Activated CD8-positive, alpha-beta memory T cell treated with anti-CD3 and anti-CD28 coated beads for 48 hours (primary cell): ENCODE results near the gene OAS3.
"Not testable (repeated sequence)": the region's sequence is repeated elsewhere in the genome, so short reads cannot be mapped to it uniquely, and the experiment has no call there.

Experiments
- DNase-seq, 3 experiments: peaks; one replicate each; pipeline ENCODE4 v3.0.0-alpha.2; 2020; ENCODE audit warnings: low read depth in 2 of 3, low spot score in 2 of 3

OAS3 gene

DNA sequence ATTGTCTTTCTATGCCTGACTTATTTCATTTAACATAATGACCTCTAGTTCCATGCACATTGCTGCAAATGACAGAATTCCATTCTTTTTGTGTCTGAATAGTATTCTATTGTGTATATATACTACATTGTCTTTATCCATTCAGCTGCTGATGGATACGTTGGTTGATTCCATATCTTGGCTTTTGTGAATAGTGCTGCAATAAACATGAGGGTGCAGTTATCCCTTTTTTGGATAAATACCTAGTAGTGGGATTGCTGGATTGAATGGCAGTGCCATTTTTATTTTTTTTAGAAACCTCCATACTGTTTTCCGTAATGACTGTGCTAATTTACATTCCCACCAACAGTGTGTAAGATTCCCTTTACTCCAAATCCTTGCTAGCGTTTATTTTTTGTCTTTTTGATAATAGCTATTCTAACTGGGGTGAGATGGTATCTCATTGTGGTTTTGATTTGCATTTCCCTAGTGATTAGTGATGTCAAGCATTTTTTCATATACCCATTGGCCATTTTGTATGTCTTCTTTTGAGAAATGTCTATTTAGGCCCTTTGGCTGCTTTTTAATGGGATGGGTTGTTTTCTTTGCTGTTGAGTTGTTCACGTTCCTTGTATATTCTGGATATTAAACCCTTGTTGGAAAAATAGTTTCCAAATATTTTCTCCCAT lies 42.4 kb downstream of the OAS3 start:
- DNase-seq = no peak

DNA sequence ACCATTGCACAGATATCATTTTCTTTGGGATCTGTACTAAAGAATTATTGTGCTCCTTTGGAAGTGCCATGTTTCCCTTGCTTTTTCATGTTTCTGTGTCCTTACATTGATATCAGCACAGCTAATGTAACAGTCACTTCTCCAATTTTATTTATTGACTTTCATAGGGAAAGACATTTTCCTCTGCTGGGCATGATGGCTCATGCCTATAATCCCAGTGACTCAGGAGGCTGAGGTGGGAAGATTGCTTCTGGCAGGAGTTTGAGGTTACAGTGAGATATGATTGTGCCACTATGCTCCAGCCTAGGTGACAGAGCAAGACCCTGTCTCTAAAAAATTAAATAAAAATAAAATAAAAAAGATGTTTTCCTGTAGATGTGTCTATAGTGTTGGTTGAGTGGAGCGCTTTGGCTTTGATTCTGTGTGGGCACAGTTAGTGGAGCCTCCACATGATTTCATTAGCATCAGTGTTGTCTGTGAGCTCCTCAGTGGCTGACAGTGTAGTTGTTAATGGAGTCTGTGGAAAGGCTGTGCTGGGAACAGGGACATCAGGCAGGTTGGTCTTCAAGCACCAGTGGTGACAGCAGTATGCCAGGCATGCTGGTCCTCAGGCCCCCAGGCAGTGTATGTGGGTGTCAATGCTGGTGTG lies 47.5 kb downstream of the OAS3 start:
- DNase-seq = no peak

DNA sequence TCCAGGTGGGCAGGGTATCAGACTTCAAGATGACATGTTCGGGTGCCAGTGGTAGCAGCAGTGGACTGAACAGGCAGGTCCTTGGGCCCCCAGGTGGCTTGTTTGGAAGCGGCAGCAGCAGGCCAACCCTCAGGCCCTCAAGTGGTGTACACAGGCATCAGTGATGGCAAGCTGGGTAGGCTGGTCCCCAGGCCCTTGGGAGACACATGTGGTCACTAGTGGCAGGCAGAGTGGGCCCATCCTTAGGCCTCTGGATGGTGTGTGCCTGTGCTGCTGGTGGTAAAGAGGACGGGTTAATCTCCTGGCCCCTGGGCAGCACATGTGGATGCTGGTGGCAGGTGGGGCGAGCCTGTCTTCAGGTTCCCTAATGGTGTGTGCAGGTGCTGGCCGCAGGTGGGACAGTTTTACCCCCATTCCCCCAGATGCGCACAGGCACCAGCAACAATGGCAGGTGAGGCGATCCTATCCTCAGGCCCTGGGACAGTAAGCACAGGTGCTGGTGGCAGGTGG lies 48.1 kb downstream of the OAS3 start:
- DNase-seq = no peak

DNA sequence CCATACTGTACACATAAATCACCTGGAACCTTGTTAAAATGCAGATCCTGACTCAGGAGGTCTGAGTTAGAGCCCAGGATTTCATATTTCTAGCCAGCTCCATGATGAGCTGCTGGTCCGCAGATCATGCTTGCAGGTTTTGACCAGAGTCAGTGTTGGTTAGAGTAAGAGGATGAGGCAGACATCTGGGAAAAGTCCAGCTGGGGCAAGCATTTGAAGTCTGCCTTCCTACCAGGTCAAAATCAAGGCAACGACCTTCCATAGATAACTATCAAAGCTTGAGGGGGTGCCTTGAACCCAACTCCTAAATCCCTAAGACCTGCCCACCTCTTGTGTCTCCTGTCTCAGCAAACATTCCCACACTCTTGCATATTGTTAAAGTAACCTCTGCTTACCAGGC lies 49.3 kb downstream of the OAS3 start:
- no peak for DNase-seq

DNA sequence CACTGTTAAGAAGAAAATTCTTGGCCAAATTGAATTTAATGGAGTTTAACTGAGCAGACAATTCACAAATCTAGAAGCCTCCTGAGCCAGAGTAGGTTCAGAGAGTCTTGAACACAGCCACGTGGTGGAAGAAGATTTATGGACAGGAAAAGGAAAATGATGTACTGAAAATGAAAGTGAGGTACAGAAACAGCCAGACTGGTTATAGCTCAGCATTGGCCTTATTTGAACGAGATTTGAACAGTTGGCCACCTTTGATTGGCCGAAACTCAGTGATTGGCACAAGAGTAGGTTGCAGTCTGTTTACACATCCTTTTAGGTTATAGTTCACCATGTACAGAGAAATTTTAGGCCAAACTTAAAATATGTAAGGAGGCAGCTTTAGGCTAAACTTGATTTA lies 50.0 kb downstream of the OAS3 start:
- DNase-seq = no peak

DNA sequence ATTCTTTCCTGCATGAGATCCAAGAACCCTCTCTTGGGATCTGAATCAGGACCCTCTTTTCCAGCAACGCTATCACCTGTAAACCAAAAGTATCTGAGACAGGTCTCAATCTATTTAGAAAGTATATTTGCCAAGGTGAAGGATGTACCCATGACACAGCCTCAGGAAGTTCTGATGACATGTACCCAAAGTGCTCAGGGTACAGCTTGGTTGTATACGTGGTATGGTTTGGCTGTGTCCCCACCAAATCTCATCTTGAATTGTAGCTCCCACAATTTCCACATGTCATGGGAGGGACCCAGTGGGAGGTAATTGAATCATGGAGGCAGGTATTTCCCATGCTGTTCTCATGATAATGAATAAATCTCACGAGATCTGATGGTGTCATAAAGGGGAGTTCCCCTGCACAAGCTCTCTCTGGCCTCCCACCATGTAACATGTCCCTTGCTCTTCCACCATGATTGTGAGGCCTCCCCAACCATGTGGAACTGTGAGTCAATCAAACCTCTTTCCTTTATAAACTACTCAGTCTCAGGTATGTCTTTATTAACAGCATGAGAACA lies 50.6 kb downstream of the OAS3 start:
- DNase-seq = not testable (repeated sequence)

DNA sequence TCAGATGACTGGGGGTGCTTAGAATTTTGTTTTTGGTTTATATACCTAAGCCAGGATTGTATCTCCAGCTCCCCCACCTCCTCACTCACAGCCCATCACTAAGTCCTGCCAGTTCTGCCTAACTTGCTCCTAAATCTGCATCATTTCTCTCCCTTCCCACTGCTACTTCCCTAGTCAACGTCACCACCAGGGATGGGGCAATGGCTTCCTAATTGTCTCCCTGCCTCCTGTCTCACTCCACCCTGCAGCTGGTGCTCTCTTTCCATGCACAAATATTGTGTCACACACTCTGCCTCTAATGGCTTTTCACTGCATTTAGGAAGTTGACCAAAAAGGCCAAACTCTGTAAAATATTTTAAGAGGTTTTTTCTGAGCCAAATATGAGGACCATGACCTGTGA lies 51.5 kb downstream of the OAS3 start:
- no peak for DNase-seq

DNA sequence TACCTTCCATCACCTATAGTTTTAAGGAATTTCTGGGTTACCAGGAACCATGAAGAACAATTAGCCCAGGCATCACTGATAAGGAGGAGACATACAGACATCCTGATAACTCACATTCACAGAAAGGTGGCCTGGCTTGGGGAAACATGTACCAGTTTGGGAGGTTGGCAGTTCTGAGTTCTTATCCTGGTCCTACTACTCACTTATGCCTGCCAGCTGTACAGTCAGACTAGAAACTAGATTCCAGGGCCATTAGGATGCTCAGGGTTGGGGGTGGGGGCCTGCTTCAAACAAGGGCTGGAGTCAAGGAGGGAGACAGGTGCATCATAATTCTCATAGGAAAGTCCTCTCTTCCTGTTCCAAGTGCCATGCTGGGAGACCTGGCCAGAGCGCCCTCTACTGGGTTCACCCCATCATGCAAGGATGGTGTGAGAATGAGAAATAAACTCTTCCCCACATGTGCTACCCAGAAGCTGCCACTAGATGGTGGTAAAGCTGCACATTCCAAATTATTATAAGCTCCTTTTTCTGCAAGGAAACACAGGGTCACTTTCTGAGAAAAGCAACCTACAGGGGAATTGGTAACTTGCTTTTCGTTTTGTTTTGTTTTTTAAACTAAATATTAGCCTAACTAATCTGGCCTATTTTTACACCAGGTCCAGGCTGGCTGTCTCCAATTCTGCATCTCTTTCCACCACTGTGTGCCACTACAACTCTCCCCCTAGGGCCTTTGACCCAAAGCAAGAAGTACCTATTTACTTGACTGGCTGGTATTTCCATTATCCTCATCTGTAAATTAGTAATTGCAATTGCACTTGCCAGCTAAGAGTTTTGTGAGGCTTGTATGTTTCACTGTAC lies 54.5 kb downstream of the OAS3 start:
- peak; percentile 15 to 31 (median 28) for DNase-seq

DNA sequence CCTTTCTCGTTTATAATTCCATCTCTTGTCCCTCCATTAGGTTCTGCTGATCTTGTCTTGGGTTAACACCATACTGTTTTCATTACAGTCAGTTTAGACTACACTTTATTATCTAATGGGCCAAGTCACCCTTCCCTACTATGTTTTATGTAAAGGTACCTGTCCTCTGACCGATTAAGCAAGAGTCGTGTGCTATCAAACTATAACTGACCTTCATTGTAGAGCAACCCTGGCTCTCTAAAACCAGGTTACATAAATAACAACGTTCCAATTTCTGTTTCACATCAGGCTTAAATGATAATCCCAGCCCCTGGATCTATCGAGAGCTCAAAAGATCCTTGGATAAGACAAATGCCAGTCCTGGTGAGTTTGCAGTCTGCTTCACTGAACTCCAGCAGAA lies 56.7 kb downstream of the OAS3 start:
- no peak for DNase-seq

DNA sequence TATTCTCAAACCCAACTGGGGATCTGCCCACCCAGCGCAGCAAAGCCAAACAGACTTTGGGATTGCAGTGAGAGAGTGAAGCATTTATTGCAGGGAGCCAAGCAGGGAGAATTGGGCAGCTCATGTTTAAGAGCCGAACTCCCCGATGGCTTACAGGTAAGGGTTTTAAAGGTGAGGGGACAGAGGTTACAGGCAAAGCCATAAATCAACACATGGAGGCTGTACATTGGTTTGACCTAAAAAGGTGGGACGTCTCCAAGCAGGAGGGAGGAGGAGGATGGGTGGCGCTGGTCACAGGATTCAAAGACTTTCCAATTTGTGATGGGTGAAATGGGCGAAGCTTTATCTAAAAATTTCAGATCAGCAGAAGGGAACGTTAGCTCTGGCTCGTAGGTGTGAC lies 58.2 kb downstream of the OAS3 start:
- DNase-seq = no peak

DNA sequence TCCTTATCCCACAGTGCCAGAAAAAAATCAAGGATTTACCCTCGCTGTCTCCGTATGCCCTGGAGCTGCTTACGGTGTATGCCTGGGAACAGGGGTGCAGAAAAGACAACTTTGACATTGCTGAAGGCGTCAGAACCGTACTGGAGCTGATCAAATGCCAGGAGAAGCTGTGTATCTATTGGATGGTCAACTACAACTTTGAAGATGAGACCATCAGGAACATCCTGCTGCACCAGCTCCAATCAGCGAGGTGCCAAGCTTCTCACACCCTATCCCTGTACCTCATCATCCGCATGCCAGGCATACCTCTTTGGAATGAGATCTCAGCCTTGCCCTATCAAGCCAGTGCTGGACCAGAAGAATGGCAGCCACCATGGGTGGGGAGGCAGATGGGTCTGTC lies 59.2 kb downstream of the OAS3 start:
- DNase-seq = no peak

DNA sequence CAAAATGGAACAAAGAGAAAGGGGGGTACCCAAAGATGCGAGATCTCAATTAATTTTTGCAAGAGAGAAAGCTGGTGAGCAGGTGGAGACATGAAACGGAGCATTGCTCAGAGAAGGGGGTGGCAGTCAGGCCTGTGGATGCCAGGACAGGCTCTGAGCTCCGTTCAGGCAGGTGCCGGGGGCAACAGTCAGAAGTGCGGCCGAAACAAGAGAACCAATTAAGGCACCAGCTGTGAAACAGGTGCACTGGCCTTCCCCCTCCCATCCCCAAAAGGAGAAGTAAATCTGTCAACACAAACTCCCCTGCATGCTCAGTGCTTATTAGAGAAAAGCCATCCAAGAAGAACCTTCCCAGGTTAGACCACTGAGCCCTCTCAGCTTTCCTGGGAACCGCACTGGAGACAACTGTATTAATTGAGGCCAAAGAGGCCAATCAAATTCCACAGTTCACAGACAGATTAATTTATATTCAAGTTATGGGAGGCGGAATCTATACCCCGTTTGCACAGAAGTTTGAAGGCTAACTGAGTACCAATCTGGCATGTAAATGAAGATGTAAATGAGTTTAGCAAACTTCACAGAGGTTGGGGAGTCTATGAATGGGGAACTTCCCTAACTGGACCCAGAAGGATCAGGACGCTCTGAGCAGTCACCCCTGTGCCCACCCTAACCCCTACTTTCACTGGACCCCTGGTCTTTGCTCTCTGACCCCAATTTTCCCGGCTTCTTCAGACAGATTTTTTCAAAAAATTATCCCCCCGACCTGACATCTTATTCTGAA lies 60.9 kb downstream of the OAS3 start:
- DNase-seq = no peak

DNA sequence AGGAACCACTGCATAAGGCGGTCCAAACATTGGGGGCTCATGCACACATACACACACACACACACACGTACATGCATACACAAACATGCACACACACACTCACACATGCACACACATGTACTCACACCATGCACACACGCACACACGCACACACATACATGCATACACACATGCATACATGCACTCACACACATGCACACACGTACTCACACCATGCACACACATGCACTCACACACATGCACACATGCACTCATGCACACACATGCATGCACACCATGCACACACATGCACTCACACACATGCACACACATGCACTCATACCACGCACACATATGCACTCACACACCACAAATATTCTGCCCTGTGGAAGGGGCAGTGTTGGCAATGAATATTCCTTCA lies 62.2 kb downstream of the OAS3 start:
- DNase-seq = no peak

DNA sequence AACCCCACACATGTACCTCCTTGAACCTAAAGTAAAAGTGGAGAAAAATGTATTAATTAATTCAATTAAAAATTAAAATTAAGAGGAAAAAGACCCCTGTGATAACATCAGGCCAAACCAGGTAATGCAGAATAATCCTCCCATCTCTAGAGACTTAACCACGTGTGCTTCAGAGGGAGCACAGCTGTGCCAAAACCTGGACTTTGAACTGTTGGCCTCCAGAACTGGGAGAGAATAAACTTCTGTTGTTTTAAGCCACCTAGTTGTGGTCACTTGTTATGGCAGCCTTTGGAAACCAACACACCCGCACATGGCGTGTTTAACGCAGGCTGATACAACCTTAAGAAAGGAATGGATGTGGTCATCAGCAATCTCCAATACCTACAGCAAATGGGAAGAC lies 63.9 kb downstream of the OAS3 start:
- DNase-seq = no peak

DNA sequence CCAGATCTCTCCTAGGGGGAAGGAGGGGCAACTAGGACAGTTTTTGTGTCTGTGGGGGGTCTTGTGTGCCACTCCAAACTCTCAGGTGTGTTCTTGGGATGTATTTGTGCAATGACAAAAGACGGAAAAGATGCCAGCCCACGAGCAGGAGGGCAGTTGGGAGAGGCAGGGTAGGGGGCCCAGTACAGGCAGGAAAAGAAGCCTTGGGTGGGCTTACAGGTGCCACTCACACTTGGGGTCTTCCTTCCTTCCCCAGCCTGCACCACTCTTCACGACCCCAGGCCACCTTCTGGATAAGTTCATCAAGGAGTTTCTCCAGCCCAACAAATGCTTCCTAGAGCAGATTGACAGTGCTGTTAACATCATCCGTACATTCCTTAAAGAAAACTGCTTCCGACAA lies 64.4 kb downstream of the OAS3 start:
- no peak for DNase-seq

DNA sequence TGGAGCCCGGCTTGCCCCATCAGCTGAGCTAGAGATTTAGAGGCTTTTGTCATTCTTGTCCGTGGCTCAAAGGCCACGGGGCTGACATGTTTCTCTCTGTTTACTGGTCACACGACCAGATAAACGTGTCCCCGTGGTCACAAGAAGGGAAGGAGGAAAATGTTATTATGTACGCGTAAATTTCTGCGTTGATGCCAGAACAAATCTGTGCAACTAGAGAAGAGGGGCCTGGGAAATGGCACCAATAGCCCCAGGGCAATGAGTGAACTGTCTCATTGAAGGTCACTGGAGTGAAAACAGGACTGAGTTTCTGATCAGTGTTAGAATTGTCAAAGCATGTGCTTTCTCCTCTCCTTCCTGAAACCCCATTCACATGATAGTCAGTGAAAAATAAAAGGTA lies 65.4 kb downstream of the OAS3 start:
- no peak for DNase-seq

DNA sequence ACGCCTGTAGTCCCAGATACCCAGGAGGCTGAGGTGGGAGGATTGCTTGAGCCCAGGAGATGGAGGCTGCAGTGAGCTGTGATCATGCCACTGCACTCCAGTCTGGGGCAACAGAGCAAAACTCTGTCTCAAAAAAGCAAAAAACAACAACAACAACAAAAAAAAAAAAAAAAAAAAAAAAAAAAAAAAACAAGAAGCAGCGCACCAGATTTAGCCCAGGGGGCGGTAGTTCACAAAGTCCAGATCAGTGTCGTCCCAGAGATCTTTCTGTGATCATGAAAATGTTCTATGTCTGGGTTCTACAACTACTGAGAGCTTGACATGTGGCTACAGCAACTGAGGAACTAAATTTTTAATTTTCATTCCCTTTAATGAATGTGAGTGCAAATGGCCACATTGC lies 67.5 kb downstream of the OAS3 start:
- DNase-seq = no peak

DNA sequence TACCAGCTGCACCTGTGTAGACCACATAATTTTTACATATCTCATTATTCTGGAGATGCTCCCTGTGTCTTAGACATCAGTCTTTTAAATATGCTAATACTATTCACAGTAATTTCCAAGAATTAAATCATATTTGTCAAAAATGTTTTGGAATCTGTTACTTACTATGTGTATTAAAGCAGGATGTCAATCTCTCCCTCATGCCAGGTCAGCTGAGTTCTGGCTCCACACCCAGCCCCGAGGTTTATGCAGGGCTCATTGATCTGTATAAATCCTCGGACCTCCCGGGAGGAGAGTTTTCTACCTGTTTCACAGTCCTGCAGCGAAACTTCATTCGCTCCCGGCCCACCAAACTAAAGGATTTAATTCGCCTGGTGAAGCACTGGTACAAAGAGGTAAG lies 67.9 kb downstream of the OAS3 start:
- DNase-seq = no peak

DNA sequence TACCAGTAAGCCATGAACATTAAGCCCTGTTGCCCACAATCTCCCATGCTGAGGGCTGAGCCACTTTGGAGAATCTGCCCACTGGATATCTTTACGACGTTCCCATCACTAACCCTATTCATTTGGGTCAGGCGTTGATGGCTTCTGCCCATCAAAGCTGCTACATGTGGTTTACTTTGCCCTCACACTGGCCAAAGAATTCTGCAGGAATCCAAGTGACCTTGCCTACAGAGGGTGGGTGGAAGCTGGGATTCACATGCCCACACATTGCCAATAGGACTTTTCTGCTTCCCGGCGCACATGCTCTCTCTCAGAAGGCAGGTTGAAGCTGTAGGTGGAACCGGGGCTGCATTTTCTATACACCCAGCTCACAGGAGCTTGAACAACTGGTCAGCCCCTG lies 68.4 kb downstream of the OAS3 start:
- DNase-seq = no peak

DNA sequence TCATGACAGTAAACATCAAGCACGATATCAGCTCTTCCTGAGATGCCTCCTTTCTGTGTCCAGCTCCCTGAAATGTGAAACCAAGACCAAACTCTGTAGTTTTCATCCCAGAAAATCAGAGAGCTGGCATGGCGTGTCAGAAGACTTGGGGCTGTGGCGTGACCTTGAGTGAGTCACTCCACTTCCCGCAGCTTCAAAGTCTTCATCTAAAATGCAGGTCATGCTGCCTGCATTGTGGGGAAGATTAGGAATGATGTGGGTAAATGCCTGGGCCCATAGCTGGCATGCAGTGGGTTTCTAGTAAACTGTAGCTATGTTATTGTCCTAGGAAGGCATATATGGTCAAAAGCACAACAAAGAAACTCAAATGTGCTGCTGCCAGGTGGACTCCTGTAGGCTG lies 68.9 kb downstream of the OAS3 start:
- DNase-seq = no peak

DNA sequence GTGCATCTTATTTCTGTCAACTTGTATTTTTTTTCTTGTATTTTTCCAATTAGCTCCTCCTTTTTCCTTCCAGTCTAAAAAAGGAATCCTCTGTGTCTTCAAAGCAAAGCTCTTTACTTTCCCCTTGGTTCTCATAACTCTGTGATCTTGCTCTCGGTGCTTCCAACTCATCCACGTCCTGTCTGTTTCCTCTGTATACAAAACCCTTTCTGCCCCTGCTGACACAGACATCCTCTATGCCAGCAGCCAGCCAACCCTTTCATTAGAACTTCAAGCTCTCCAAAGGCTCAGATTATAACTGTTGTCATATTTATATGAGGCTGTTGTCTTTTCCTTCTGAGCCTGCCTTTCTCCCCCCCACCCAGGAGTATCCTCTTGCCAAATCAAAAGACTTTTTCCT lies 72.4 kb downstream of the OAS3 start:
- no peak for DNase-seq
